B cell (primary cell): ENCODE measurements around the gene GATAD2B. TPM values are rescaled to one million over a fixed set of nuclear protein-coding genes. Genes with fewer than 3 reads are reported as not detected.

Experiments used
- ATAC-seq: fragments of 200-7000 bp; cut with Tn5 transposase; one replicate; pipeline ENCODE4 v1.10.0; 2021; ENCODE audit warnings: low read depth, mild to moderate bottlenecking, moderate number of reproducible peaks, moderate library complexity
- CTCF ChIA-PET: fragments of 350-600 bp; sonication (Branson Sonifier 250); formaldehyde crosslinking; loops from one replicate; lab custom pipeline; 2021; ENCODE audit warnings: antibody characterized with exemption, inconsistent platforms; lab: Charles Lee
- POLR2A ChIA-PET: fragments of 350-600 bp; sonication (Branson Sonifier 250); formaldehyde crosslinking; loops from one replicate; lab custom pipeline; 2021; ENCODE audit warnings: antibody characterized with exemption; lab: Charles Lee
- DNase-seq: peaks from one replicate; pipeline ENCODE4 v3.0.0; 2013
- H2AFZ ChIP-seq: 2 replicates; pipeline ENCODE4 v1.6.1; 2012; ENCODE audit warnings: mild to moderate bottlenecking, low read depth, low read length; ENCODE audit not compliant: insufficient read depth, poor library complexity, severe bottlenecking
- H3K27ac ChIP-seq, 2 donors: 1 replicate in 1 of 2; 2 replicates in 1 of 2; pipeline ENCODE4 v1.5.1; 2012 to 2013; ENCODE audit warnings: low read length in 2 of 2, mild to moderate bottlenecking in 2 of 2, moderate library complexity in 1 of 2
- H3K27me3 ChIP-seq, 4 experiments: fragments of 200-600 bp in 1 of 4; sonication (generic) in 1 of 4; replicated peaks in 1 of 4; 1 replicate in 2 of 4; 2 replicates in 2 of 4; pipeline versions ENCODE4 v1.6.1 to v1.7.0; 2013 to 2016; ENCODE audit warnings: low read length in 3 of 4, mild to moderate bottlenecking in 2 of 4, mixed read lengths in 1 of 4, moderate library complexity in 1 of 4; ENCODE audit not compliant: insufficient read depth in 4 of 4, control insufficient read depth in 3 of 4; ENCODE audit errors: control extremely low read depth in 1 of 4
- H3K36me3 ChIP-seq, 2 experiments: replicated peaks in 1 of 2; 1 replicate in 1 of 2; 2 replicates in 1 of 2; pipeline versions ENCODE4 v1.6.1 to v1.7.1; 2013; ENCODE audit warnings: low read length in 1 of 2; ENCODE audit not compliant: insufficient read depth in 2 of 2, control insufficient read depth in 1 of 2; ENCODE audit errors: control extremely low read depth in 1 of 2, extremely low read depth in 1 of 2
- H3K4me1 ChIP-seq, 2 donors: fragments of 200-600 bp in 1 of 2; sonication (generic) in 1 of 2; 1 replicate in 1 of 2; 2 replicates in 1 of 2; pipeline versions ENCODE4 v1.5.1 to v1.6.1; 2013 to 2017; ENCODE audit warnings: low read length in 2 of 2; ENCODE audit not compliant: control insufficient read depth in 2 of 2, insufficient read depth in 2 of 2
- H3K4me2 ChIP-seq: replicated peaks from 2 replicates; pipeline ENCODE3; 2012; ENCODE audit warnings: mild to moderate bottlenecking, low read depth, low read length; ENCODE audit not compliant: poor library complexity, severe bottlenecking
- H3K4me3 ChIP-seq, 5 experiments: fragments of 200-600 bp in 1 of 5; sonication (generic) in 1 of 5; 1 replicate in 3 of 5; 2 replicates in 2 of 5; pipeline versions ENCODE4 v1.5.1 to v1.7.0; 2011 to 2016; ENCODE audit warnings: low read length in 4 of 5, mild to moderate bottlenecking in 4 of 5, low read depth in 2 of 5, control low read depth in 1 of 5, moderate library complexity in 1 of 5; ENCODE audit not compliant: insufficient read depth in 1 of 5; ENCODE audit errors: control extremely low read depth in 1 of 5, extremely low read depth in 1 of 5
- H3K79me2 ChIP-seq: fragments of 200-600 bp; sonication (generic); one replicate; pipeline ENCODE4 v1.6.0; 2016; ENCODE audit warnings: low read length; ENCODE audit not compliant: control insufficient read depth, insufficient read depth
- H3K9ac ChIP-seq: fragments of 200-600 bp; sonication (generic); 2 replicates; pipeline ENCODE4 v1.6.1; 2017; ENCODE audit warnings: mild to moderate bottlenecking, low read length, moderate library complexity
- H3K9me3 ChIP-seq, 3 donors: one replicate each; pipeline versions ENCODE4 v1.6.1 to v1.7.1; 2013; ENCODE audit warnings: low read length in 2 of 3; ENCODE audit not compliant: control insufficient read depth in 2 of 3, insufficient read depth in 1 of 3; ENCODE audit errors: control extremely low read depth in 1 of 3
- H4K20me1 ChIP-seq: 2 replicates; pipeline ENCODE4 v1.6.0; 2012; ENCODE audit warnings: mild to moderate bottlenecking, low read length; ENCODE audit not compliant: insufficient read depth, control insufficient read depth, poor library complexity, severe bottlenecking
- H3K27ac Mint-ChIP-seq: one replicate; pipeline ENCODE4 v1.8.0; 2021; ENCODE audit warnings: mixed read lengths
- H3K27me3 Mint-ChIP-seq: one replicate; pipeline ENCODE4 v1.8.0; 2021; ENCODE audit warnings: mixed read lengths
- H3K4me1 Mint-ChIP-seq: one replicate; pipeline ENCODE4 v1.8.0; 2021; ENCODE audit warnings: mixed read lengths
- H3K4me3 Mint-ChIP-seq: one replicate; pipeline ENCODE4 v1.8.0; 2021; ENCODE audit warnings: mixed read lengths
- H3K9me3 Mint-ChIP-seq: one replicate; pipeline ENCODE4 v1.8.0; 2022; ENCODE audit warnings: mixed read lengths; ENCODE audit not compliant: insufficient read depth
- EZH2 ChIP-seq: IDR thresholded peaks from 2 replicates; pipeline ENCODE4 v1.6.1; 2012; ENCODE audit warnings: borderline replicate concordance, low read depth, mild to moderate bottlenecking, moderate library complexity, low read length; ENCODE audit not compliant: insufficient read depth, poor library complexity, severe bottlenecking
- WGBS: methylation state at CpG from one replicate; pipeline ENCODE4 v1.1.5; 2013; ENCODE audit warnings: missing lambda C conversion rate; ENCODE audit not compliant: insufficient coverage; 5-methylcytosine and 5-hydroxymethylcytosine counted together
- intact Hi-C: fragments of 100-400 bp; cut with micrococcal nuclease; formaldehyde crosslinking; loops from one replicate; pipeline ENCODE4 v1.10.0; 2022
- polyA plus RNA-seq: library from polyadenylated mRNA; depleted of rRNA; stranded (reverse); fragments of >200 nt; gene quantifications from 2 replicates; pipeline ENCODE4 v1.2.3, GENCODE V29; 2012
- total RNA-seq, 2 donors: library from RNA; stranded (reverse); fragments of 120-200 nt in 1 of 2; gene quantifications; 1 replicate in 1 of 2; 2 replicates in 1 of 2; pipeline versions ENCODE4 v1.2.3 to v1.2.4, GENCODE V29; 2013 to 2022
- TF ChIP-seq, protein P1 (sequence below): fragments of 200-600 bp; IDR thresholded peaks from one replicate; pipeline ENCODE4 v1.8.0; 2022; ENCODE audit warnings: antibody characterized with exemption, mild to moderate bottlenecking

The GATAD2B gene
- total and polyA plus RNA-seq, 2 donors (not counting 1 experiment from before 2014, with no cell fraction given) = 16.7 to 105 TPM

DNA sequence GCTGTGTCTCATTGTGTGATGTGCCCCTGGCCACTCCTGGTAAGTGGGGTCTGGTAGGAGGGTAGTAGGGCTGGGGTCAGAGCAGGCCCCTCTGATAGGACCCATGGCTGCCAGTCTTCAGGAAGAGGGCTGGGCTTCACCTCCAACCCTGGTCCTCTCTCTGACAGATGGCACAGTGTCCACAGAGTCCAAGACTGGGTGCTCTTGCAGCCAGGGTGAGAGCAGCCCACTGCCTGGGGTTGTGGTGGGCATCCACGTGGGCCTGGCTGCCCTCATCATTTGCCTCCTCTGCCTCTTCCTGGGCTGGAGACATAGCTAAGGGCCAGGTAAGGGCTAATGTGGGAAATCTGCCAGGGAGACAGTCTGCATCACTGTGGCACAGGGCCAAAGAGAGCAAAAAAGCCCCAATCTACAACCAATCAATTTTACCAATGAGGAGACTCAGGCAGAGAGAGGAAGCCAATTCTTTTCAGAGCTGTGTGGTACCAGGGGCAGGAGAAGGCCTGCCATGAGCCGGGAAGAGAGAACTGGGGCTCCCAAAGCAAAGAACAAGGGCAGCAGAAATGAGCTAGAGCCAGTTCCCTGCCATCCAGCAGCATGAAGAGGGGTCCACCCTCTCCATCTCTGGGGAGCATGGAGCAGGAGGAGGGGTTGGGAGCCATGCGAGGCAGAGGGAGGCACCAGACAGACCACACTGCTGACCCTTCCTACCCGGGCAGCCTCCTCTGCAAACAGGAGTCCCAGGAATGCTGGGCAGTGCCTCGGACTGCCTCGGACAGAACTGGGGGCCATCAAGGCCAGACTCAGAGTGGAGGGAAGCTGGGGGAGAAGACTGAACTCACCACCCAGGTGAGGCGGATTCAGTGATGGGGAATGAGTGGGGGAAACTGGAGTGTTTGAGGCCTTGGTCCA lies 120.7 kb downstream of the GATAD2B start:
- intact Hi-C loops = no loop called here
- no peaks in the 10 kb centered on the region for H3K27me3 Mint-ChIP-seq

More for the DNA sequence above, 120.7 kb downstream of the GATAD2B start:
- peaks cover 23 to 44% of the 10 kb centered on the region in 2 donors for H3K4me1 ChIP-seq
- Mint-ChIP-seq H3K9me3 (no peaks in the 10 kb centered on the region), H3K27ac (peak overlapping the region; percentile 32), H3K4me1 (peaks cover 35% of the 10 kb centered on the region), H3K4me3 (no peak overlapping the region)
- H3K4me2 ChIP-seq = no peak overlapping the region
- WGBS = 97% methylated on average over 4 of the region's 7 CpGs
- H2AFZ ChIP-seq = no peak overlapping the region
- H3K27me3 ChIP-seq = no peaks in the 10 kb centered on the region
- ChIA-PET POLR2A (no interaction called here), CTCF (interaction anchor here (0.9 to 5.4 kb wide), 3 partner anchors 117 to 184 kb away, joined by 3 to 39 read pairs (median 4); partner anchors contain the start of gene RAB13)
- H3K79me2 ChIP-seq = peaks cover 18% of the 10 kb centered on the region
- no peak for DNase-seq
- TF ChIP-seq, protein P1, sequence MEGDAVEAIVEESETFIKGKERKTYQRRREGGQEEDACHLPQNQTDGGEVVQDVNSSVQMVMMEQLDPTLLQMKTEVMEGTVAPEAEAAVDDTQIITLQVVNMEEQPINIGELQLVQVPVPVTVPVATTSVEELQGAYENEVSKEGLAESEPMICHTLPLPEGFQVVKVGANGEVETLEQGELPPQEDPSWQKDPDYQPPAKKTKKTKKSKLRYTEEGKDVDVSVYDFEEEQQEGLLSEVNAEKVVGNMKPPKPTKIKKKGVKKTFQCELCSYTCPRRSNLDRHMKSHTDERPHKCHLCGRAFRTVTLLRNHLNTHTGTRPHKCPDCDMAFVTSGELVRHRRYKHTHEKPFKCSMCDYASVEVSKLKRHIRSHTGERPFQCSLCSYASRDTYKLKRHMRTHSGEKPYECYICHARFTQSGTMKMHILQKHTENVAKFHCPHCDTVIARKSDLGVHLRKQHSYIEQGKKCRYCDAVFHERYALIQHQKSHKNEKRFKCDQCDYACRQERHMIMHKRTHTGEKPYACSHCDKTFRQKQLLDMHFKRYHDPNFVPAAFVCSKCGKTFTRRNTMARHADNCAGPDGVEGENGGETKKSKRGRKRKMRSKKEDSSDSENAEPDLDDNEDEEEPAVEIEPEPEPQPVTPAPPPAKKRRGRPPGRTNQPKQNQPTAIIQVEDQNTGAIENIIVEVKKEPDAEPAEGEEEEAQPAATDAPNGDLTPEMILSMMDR = no peak
- no peak for TF ChIP-seq EZH2
- H3K36me3 ChIP-seq = peaks cover 0 to 8% of the 10 kb centered on the region in 2 experiments
- H3K9ac ChIP-seq = no peak overlapping the region
- H4K20me1 ChIP-seq = no peaks in the 10 kb centered on the region
- no peaks in the 10 kb centered on the region for H3K9me3 ChIP-seq
- no peak for ATAC-seq
- no peak overlapping the region for H3K4me3 ChIP-seq
- H3K27ac ChIP-seq = no peak overlapping the region
